Natural killer cell (primary cell): ENCODE results near the gene TAX1BP1. TPM values are rescaled to one million over a fixed set of nuclear protein-coding genes. Genes with fewer than 3 reads are reported as not detected.

ENCODE experiments used
- ATAC-seq, 3 donors: fragments of 150-1000 bp in 2 of 3; fragments of 200-7000 bp in 1 of 3; cut with Tn5 transposase; 1 replicate in 1 of 3; 2 replicates in 2 of 3; pipeline ENCODE4 v1.10.0; 2021; ENCODE audit warnings: mild to moderate bottlenecking in 2 of 3, moderate library complexity in 2 of 3
- DNase-seq, 2 donors: peaks; one replicate each; pipeline versions ENCODE4 v3.0.0 to v3.0.0-alpha.2; 2013 to 2021; ENCODE audit warnings: mixed read lengths in 1 of 2
- H3K27ac ChIP-seq: one replicate; pipeline ENCODE4 v1.5.1; 2013; ENCODE audit warnings: mild to moderate bottlenecking, low read length
- H3K27me3 ChIP-seq: one replicate; pipeline ENCODE4 v1.6.1; 2013; ENCODE audit warnings: low read length; ENCODE audit not compliant: control insufficient read depth, insufficient read depth
- H3K36me3 ChIP-seq: one replicate; pipeline ENCODE4 v1.6.1; 2013; ENCODE audit warnings: low read length; ENCODE audit not compliant: control insufficient read depth, insufficient read depth
- H3K4me1 ChIP-seq: one replicate; pipeline ENCODE4 v1.6.1; 2013; ENCODE audit warnings: low read length; ENCODE audit not compliant: control insufficient read depth, insufficient read depth
- H3K4me3 ChIP-seq: one replicate; pipeline ENCODE4 v1.5.1; 2013; ENCODE audit warnings: low read length
- H3K9me3 ChIP-seq: one replicate; pipeline ENCODE4 v1.6.1; 2013; ENCODE audit warnings: low read length; ENCODE audit not compliant: control insufficient read depth, insufficient read depth
- H3K27ac Mint-ChIP-seq, 2 donors: one replicate each; pipeline ENCODE4 v1.8.0; 2022; ENCODE audit warnings: mild to moderate bottlenecking in 2 of 2, mixed read lengths in 2 of 2, moderate library complexity in 1 of 2
- H3K27me3 Mint-ChIP-seq, 2 donors: one replicate each; pipeline ENCODE4 v1.8.0; 2022; ENCODE audit warnings: low read depth in 2 of 2, mixed read lengths in 2 of 2
- H3K36me3 Mint-ChIP-seq: one replicate; pipeline ENCODE4 v1.8.0; 2022; ENCODE audit warnings: mixed read lengths
- H3K4me1 Mint-ChIP-seq, 2 donors: one replicate each; pipeline ENCODE4 v1.8.0; 2022; ENCODE audit warnings: mixed read lengths in 2 of 2
- H3K4me3 Mint-ChIP-seq: one replicate; pipeline ENCODE4 v1.8.0; 2022; ENCODE audit warnings: mild to moderate bottlenecking, moderate library complexity, mixed read lengths
- H3K9me3 Mint-ChIP-seq, 2 donors: one replicate each; pipeline ENCODE4 v1.8.0; 2022; ENCODE audit warnings: mixed read lengths in 2 of 2
- CTCF ChIP-seq: fragments of 200-600 bp; IDR thresholded peaks from one replicate; pipeline ENCODE4 v1.8.0; 2022; ENCODE audit warnings: antibody characterized with exemption
- WGBS: methylation state at CpG from one replicate; pipeline ENCODE4 v1.1.7; 2013; ENCODE audit warnings: missing lambda C conversion rate; ENCODE audit not compliant: insufficient coverage; 5-methylcytosine and 5-hydroxymethylcytosine counted together
- intact Hi-C: fragments of 100-400 bp; cut with micrococcal nuclease; formaldehyde crosslinking; loops from one replicate; pipeline ENCODE4 v1.14.2; 2022
- total RNA-seq, 4 donors: library from RNA; stranded (reverse); fragments of 120-200 nt in 1 of 4; gene quantifications; one replicate each; pipeline versions ENCODE4 v1.2.3 to v1.2.4, GENCODE V29; 2013 to 2022

The TAX1BP1 gene
- total RNA-seq, 3 donors from 2014 or later (not counting 1 experiment from before 2014, with no cell fraction given), result 135 to 158 (median 150) TPM

DNA sequence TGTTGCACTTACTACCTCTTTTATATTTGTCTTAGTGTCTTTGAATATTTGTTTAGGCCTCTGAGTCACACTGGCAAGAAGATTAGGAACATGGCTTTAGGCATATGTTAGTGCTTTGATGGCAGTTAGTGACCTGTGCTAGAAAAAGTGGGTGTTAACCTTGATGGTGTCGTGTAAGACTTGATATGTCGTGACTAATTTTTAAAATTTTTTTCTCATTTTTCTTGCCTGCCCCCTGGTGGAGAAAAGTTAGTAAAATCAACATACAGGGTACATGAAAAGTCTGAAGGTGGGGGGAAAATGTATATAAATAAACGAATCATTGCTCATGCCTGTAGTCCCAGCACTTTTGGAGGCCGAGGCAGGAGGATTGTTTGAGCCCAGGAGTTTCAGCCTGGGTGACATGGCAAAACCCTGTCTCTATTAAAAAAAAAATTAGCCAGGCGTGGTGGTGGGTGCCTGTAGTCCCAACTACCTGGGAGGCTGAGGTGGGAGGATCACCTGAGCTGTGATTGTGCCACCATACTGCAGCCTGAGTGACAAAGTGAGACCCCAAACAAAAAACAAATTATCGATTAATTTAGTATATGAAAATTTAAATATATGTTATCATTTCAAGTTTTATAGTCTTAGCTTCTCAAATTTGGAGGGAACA lies 44.6 kb downstream of the TAX1BP1 start:
- ATAC-seq, result peak; percentile 54 to 90 (median 66)
- H3K4me3 Mint-ChIP-seq, result no peak overlapping the region
- peaks cover 14% of the 10 kb centered on the region for H3K36me3 Mint-ChIP-seq
- H3K36me3 ChIP-seq, result peaks cover 40% of the 10 kb centered on the region
- H3K4me3 ChIP-seq, result no peak overlapping the region
- no peak overlapping the region for H3K27ac Mint-ChIP-seq
- H3K27me3 Mint-ChIP-seq, result no peaks in the 10 kb centered on the region
- intact Hi-C loops, result loop anchor here (1.0 to 5.0 kb wide), 2 partner anchors 238 to 588 kb away; no protein-coding TSS in a partner anchor
- TF ChIP-seq CTCF, result peak; percentile 81
- peaks cover 8 to 10% of the 10 kb centered on the region in 2 donors for H3K4me1 Mint-ChIP-seq
- H3K4me1 ChIP-seq, result no peaks in the 10 kb centered on the region
- H3K27me3 ChIP-seq, result no peaks in the 10 kb centered on the region
- peak in 1 of 2 donors; percentile 70 for DNase-seq
- H3K9me3 Mint-ChIP-seq, result no peaks in the 10 kb centered on the region
- 47% methylated on average over 5 of the region's 6 CpGs for WGBS
- H3K9me3 ChIP-seq, result no peaks in the 10 kb centered on the region
- H3K27ac ChIP-seq, result no peak overlapping the region

DNA sequence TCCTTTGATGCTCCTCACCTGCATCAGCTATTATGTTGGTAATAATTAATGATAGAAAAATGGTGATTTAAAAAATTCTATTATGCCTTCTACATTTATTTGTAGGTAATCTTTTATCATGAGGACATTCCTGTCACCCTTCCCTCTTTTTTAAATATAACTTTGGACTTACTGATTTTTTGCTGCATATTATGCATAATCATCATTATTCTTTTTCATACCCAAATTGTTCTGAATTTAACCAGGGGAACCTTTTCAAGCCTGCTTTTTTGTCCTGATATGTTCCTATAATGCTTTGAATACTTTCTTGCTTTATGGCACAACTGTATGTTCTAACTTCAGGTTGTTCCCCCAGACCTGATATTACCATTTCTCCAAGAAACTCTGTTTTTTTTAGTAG lies 48.5 kb downstream of the TAX1BP1 start:
- no peak for ATAC-seq
- H3K9me3 Mint-ChIP-seq, result no peaks in the 10 kb centered on the region
- TF ChIP-seq CTCF, result no peak
- no peaks in the 10 kb centered on the region for H3K27me3 Mint-ChIP-seq
- H3K4me3 ChIP-seq, result no peak overlapping the region
- peaks cover 5 to 10% of the 10 kb centered on the region in 2 donors for H3K4me1 Mint-ChIP-seq
- no peak for DNase-seq
- peaks cover 56% of the 10 kb centered on the region for H3K36me3 ChIP-seq
- H3K36me3 Mint-ChIP-seq, result peaks cover 22% of the 10 kb centered on the region
- no peaks in the 10 kb centered on the region for H3K27me3 ChIP-seq
- no peak overlapping the region for H3K4me3 Mint-ChIP-seq
- H3K4me1 ChIP-seq, result no peaks in the 10 kb centered on the region
- H3K9me3 ChIP-seq, result no peaks in the 10 kb centered on the region
- intact Hi-C loops, result no loop called here
- no peak overlapping the region for H3K27ac ChIP-seq
- H3K27ac Mint-ChIP-seq, result no peak overlapping the region

- H3K4me3 Mint-ChIP-seq, result no peak overlapping the region
- intact Hi-C loops, result no loop called here
- no peak overlapping the region for H3K27ac Mint-ChIP-seq
- no peak for TF ChIP-seq CTCF
- Histone ChIP-seq H3K9me3 (no peaks in the 10 kb centered on the region), H3K27ac (no peak overlapping the region), H3K4me3 (no peak overlapping the region), H3K4me1 (no peaks in the 10 kb centered on the region), H3K36me3 (peaks cover 59% of the 10 kb centered on the region), H3K27me3 (no peaks in the 10 kb centered on the region)
- H3K36me3 Mint-ChIP-seq, result peaks cover 12% of the 10 kb centered on the region
- no peak for DNase-seq
- no peaks in the 10 kb centered on the region for H3K9me3 Mint-ChIP-seq
- peaks cover 0 to 4% of the 10 kb centered on the region in 2 donors for H3K4me1 Mint-ChIP-seq
- ATAC-seq, result no peak
- no peaks in the 10 kb centered on the region for H3K27me3 Mint-ChIP-seq
- 100% methylated on average over 1 of the region's 1 CpG for WGBS
Measured at GRCh38 chr7:27793780-27794179, 53.8 kb downstream of the TAX1BP1 start.

DNA sequence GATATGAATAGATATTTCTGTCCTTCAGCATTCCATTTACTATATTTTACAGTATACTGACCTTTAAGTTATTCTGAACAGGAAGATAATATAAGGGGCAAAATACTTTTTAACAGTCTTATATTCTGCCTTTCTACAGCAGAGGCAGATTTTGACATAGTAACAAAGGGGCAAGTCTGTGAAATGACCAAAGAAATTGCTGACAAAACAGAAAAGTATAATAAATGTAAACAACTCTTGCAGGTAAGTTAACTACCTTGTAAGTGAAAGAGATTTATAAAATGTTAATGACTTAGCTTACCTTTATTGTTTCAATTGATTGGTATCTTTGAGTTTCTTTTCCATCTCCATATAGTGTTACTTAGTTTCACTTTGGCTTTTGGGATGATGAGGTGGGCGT lies 56.0 kb downstream of the TAX1BP1 start:
- no CpG with 5 or more reads among the region's 1 CpG for WGBS
- Mint-ChIP-seq H3K27me3 (no peaks in the 10 kb centered on the region), H3K9me3 (no peaks in the 10 kb centered on the region)

More for the DNA sequence above, 56.0 kb downstream of the TAX1BP1 start:
- DNase-seq, result no peak
- H3K27me3 ChIP-seq, result no peaks in the 10 kb centered on the region
- no peak overlapping the region for H3K4me3 ChIP-seq
- H3K9me3 ChIP-seq, result no peaks in the 10 kb centered on the region
- peaks cover 56% of the 10 kb centered on the region for H3K36me3 ChIP-seq
- H3K4me1 ChIP-seq, result no peaks in the 10 kb centered on the region
- TF ChIP-seq CTCF, result no peak
- no peak overlapping the region for H3K27ac ChIP-seq
- Mint-ChIP-seq H3K27ac (no peak overlapping the region), H3K4me3 (no peak overlapping the region), H3K36me3 (peaks cover 12% of the 10 kb centered on the region), H3K4me1 (peaks cover 0 to 10% of the 10 kb centered on the region in 2 donors)
- intact Hi-C loops, result no loop called here
- no peak for ATAC-seq
